HG03432 (cell line): Measurements from ENCODE around the gene LATS2.

Experiments
- ATAC-seq: cut with Tn5 transposase; IDR thresholded peaks from one replicate; pipeline ENCODE4 v1.9.1; 2021; ENCODE audit warnings: mild to moderate bottlenecking, moderate library complexity; ENCODE audit not compliant: unreplicated experiment

Gene LATS2

DNA sequence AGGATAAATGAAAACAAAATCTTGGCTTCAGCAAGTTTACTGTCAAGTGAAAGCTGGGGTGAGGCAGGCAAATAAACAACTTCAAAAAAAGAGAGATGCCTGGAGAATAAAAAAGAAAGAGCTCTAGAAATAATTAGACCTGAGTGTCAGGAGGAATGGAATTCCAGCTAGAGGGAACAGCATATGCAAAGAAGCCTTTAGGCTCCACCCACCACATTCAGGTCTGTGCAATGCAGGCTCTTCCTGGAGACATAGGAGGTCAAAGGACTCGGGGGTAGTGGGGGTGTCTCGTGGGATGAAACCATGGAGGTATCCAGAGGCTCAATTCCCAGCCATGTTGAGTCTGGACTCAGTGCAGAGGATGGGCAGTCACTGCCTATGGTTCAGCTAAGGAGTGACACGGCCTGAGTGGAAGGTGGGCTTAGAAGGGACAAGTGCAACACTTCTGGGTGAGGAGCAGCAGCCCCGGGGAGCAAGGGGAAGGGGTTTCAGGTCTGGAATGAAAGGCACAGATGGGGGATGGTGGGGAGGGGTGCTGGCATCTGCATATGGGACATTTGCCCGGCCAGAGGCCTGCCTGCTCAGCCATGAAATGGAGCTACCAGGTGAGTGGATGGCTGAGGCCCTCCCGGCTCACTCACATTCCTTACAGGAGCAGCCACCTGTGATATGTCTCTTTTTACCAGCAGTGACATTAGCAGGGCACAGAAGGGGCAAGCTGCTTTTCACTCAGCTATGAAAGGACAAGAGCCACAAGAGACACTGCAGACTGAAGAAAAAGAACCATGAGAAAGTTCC is 12.3 kb downstream of the LATS2 start:
- ATAC-seq = no peak

DNA sequence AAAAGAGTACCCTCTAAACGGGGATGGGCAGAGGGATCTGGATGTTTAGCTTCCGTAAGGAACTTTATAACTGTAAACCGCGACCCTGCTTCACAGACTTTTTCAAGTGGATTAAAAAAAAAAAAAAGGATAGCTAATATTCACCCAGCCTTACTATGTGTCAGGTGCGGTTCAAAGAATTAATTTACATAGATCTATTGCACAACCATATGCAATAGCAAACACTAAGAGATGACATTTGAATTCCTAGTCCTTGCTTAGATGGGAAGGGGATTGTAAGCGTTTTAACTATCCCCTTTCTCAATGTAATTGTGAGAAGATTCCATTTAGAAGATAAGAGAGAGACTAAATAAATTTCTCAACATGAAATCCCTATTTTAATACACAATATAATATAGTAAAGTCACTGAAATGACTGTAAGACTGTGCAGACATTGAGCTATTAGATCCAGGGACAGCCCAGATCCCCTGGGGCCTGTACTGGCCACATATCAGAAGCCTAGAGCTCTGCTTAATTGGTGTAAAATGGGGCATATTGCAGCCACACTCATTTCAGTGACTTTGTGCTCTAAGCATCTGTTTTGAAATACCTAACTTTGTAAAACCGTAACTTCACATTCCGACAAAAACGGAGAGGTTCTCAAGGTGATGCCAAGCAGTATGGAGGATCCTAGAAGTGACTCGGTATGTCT is 13.6 kb downstream of the LATS2 start:
- ATAC-seq = no peak

DNA sequence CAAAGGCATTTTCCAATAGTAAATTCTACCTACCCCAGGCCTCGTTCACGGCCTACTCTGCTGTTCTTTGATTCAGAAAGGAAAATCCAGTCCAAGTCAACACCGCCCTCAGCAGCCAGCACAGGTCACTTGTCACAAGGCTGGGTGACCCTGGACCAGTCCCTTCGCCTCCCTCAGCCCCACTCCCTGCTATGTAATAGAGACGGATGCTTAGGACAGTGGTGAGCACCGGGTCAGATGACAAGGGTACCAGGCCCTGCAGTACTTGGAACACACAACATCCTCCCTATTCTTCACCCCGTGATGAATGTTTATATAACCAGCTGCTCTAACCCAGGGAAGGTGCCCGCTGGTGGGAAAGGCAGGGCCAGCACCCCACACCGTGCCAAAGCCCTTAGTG is 14.3 kb downstream of the LATS2 start:
- ATAC-seq = no peak

DNA sequence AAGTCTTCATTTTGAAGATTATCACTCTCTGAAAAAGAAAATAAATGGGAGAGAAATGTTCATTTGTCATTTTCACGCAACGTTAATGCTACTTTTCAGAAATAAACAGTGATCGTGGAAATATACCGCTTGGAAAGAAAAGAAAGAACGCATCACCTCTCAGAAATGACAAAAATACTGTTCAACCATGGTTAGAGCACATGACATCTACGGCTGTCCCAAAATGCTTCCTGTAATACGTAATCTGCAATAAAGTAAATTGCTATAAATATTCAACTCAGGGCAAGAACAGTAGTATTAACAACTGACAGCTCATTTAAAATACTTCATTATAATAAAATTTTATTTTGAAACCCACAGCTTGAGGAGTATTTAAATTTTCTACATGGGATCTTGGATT is 15.2 kb downstream of the LATS2 start:
- ATAC-seq = no peak

DNA sequence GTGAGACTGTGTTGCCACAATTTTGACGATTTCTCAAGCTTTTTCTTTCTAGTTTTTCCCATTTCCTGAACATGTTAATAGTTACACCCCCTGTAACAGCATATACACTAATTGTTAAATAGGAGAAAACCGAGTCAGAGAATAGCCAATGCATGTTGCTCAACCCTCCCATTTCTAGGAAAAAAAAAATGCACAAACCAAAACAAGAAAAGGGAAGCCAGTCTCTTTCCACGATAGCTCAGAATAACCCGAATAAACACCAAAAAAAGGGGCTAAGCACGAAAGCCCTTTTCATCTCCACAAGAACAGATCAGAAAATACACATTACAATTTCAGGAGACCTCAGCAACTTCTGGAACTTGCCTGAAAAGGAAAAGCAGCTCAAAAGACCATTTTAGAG is 16.3 kb downstream of the LATS2 start:
- no peak for ATAC-seq

DNA sequence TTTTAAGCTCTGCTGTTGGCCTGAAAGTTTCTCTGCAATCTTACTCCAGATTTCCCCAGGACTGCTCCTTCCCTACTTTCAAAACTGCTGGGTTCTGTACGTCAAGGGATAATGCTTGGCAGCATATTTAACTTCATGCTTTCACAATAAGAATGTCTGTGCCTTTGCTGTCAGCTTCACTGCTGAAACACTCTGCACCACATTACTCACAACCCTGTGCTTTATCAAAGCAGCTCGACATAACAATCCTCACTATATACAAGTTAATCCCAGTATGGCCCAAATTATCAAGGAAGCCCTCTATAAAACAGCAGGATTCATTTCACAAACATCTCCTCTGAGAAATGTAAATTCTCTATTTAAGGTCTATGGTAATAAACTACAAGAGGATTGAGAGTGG is 17.5 kb downstream of the LATS2 start:
- no peak for ATAC-seq

DNA sequence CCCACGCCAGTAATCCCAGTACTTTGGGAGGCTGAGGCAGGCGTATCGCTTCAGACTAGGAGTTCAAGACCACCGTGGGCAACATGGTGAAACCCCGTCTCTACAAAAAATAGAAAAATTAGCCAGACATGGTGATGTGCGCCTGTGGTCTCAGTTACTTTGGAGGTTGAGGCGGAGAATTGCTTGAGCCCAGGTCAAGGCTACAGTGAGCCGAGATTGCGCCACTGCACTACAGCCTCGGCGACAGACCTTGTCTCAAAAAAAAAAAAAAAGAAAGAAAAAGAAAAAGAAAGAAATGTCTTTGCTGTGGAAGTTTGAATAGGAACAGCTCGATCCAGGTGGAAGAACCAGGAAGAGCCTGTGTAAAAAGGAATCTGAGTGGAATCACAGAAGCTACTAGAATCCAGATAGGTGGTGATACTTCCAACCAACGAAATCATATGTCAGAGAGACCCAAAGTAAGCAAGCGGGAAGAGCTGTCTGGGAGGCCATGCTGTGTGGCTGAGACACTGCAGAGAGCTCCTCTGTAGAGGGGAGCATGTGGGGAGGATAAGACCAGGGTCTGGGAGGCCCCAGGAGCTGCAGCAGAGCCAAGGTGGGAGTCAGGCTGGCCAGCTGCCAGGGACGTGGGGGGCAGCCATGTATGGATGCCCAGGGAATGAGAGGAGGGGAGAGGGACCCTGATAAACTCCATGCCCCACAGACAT is 21.1 kb downstream of the LATS2 start:
- ATAC-seq = no peak

DNA sequence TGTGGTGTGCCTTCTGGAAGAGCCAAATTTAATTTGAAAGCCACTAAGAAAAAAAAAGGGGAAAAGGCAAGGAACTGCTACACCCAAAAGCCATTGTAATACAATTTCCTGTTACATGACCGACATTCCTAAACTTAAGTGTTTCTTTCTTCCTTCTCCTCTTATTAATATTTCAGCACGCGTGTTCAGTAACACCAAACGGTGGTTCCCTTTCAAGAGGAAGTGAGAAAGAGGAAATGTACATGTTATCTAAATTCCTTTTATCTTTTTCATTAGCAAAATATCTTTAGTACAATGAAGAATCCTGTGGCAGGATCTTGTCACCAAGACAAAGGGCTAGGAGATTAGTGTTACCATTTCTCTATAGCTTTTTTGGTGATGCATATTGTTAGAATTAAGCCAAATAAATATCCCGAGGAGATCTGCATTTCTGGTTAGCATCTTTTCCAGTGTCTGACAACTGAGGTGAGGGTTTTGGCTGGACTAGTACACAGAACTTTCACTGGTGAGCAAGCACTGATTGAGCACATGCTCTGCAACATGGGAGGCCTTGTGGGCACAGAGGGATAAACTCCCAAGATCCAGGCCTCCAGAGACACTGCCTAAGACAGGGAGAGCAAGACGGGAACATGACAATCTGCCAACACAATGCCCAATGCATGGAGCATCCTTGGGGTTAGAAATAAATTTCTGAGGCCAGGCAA is 22.1 kb downstream of the LATS2 start:
- no peak for ATAC-seq

DNA sequence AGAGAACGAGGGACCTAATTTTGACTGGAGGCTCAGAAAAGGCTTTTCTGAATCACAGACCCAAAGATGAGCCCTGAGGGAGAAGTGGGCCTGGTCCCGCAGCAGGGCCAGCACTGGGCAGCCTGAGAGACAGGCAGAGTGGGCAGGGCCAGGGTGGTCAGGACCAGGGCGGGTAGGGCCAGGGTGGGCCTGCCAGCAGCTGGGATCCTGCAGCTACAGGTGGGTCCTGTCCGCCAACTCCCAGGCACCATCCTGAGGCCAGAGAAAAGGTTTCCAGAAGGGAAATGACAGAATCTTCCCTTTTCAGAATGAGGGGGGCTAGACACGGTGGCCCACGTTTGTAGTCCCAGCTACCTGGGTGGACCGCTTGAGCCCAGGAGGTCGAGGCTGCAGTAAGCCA is 23.7 kb downstream of the LATS2 start:
- no peak for ATAC-seq

DNA sequence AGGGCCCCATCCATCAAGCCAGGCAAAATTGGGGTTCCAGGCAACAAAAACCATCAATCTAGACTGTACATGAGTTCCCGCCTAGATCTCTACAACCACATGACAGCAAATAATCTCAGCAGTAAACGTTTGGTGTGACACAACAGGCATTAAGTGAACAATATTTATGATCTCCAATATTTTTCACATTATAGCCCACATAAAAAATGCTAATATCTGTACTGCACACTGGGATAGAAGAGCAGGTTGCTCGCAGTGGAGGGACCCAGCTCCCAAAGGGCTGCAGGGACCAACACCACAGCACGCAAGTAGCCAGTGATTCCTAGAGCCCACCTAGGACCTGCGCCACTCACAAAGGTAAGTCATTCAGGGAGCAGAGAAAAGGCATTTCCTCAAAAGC is 25.9 kb downstream of the LATS2 start:
- ATAC-seq = no peak

DNA sequence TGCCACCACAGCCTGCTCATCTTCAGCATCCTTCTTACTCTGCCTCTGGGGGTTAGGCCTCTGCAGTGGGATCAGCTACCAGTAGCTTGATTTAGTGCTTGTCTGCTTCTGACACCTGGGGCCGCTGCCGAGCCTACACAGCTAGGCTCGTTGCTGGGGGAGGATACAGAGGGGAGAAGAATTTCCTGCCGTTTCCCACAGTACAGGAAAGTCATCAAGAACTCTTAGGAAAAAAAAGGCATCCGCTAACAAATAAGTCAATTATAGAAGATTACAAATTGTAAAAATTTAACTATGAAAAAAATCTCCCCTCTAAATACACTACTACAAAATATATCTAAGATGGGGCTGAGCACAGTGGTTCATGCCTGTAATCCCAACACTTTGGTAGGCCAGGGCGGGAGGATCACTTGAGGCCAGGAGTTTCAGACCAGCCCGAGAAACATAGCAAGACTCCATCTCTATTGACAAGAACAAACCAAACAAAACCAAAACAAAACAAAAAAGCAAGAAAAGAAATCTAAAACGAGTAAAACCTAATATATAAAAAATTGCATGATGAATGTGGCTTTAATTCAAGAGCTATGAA is 26.7 kb downstream of the LATS2 start:
- ATAC-seq = peak; percentile 54

DNA sequence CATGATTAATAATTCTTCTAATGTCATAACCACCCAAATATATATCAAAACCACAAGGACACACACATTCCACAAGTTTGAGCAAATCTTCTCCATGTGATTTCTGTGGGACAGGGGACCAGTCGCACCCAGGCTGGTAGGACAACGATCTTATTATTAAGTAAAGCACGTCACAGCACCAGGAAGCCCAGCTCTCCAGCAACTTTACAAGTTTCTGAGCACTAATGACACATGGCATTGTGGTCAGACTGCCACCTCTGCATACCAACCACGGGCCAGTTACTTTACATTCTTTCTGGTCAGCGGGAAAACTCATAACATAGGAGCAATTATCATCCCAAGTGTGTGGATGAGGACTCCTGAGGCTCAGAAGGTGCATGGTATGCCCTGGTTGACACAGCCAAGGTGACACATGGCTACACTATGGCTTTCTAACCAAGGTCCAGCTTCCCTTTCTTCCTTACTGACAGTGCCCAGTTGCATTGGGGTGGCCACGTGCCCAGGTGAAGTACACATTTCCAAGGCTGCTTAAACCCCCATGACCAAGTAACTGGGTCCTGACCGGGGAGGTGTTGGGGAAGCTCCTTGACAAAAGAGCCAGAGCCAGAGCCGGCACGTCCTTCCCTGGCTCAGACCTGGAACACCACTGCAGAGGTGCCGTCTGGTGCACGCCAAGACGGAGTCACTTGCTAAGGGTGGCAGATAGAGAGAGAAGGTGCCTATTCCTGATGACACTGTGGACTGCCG is 27.4 kb downstream of the LATS2 start:
- ATAC-seq = no peak

DNA sequence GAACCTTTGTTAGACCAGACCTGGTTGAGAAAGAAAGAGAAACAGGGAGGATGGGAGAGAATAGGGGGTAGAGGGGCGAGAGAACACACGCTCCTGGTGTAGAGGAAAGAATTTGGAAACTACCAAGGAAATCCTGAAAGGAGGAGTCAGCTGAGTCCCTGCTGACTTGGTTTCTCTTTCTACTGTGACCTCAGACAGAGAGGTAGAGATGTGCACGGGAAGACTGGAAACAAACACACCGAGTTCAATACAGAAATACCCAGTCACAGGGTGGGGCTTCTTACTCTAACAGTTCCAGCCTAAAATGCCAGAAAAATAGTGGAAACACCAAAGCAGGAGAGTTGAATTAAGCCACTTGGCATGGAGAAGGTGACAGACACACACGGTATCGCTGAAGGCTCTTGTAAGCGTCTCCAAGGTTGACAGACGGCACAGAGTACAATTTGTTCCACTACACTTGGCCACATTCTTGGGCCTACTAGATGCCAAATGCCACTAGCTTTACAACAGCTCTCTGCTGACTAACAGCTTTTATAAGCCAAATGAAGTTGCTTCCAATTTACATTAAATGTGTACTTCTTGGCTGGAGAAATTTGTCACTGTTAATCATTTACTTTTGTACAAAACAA is 28.1 kb downstream of the LATS2 start:
- ATAC-seq = no peak

DNA sequence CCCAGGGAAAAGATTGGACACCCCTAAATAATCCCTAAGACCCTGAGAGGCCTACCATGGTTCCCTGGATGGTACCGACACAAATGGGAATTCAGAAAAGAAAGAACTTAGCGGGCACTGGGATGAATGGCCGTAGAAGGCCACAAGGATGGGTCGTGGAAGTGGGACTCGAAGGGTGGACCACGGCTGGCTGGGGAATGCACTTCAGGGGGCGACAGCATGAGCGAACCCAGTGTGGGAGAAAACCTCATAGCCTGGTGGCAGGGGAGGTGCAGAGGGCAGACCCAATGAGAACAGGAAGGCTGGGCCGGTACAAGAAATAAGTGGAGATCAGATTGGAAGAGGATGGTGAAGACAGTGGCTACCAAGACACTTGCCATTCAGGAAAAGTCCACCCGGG is 28.7 kb downstream of the LATS2 start:
- ATAC-seq = no peak

DNA sequence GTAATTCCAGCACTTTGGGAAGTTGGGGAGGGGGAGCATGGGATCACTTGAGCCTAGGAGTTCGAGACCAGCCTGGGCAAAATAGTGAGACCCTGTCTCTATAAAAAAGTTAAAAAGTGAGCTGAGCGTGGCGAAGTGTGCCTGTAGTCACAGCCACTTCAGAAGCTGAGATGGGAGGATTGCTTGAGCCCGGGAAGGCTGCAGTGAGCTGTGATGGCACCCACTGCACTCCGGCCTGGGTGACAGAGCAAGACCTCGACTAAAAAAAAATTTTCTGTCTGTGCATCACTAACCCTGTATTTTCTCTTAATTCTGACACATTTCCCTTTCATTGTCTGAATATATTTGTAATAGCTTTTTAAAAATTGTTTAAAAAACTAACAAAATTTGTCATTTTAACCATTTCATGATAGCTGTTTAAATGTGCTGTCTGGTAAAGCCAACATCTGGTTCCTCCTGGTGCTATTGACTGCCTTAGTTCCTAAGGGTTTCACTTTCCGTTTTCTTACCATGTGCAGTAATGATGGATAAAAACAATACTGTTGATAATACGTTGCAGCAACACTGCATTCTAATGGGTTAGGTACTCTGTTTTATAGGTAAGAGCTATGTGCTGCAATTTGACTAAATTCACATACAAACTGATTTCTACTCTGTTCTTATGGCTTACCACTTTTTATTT is 29.7 kb downstream of the LATS2 start:
- ATAC-seq = no peak

DNA sequence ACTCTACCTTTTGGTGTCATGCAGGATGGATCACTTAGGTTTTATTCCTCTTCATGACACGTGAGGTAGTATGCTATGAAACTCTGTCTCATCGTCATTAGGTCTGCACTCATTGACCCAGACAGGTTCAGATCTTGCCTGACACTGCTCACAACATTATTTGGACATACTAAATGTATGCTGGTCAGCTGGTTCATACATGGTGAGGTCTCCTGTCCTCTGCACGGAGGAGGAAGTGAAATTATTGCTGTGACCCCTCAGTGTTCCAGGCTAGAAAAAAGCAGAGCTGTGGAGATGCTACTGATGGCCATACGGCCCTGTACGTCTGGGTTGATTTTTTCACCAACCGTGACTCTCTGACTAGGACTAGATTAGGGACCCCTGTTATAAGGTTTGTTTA is 35.8 kb downstream of the LATS2 start:
- no peak for ATAC-seq

DNA sequence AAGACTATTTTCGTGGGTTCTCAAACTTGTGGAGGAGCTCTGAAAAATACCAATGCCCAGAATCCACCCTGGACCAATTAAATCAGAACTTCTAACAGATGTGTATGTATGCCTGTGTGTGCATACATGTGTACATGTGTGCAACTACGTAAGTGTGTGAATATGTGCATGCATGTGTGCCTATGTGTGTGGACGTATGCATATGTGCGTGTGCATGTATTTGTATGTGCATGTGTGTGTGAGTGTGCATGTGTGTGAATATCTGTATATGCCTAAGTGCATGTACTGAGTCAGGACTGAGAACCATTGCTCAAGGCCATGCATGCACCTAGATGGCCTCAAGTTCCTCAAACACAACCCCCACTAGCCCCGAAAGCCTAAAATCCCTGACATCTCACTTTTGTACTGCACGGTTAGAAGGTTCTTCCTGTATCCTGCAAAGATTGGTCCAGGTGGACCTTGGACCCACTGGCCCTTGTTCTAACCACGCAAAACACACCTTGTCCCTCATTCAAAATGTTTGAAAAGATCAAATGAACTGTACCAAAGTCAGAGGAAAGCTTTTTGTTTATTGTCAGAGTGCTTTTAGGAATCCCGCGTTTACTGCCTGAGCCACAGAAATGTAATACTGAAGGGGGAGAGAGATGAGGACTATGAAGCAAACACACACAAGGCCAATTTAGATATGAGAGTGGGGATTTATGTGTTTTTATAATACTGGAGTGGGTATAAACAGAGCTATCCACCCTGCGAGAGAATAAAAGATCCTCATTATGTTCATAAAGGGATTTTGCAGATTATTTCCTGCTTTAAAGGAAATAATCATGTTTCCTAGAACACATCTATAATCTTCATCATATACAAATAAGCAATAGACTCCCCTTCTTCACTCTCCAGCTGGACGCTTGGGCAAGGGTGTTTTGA is 39.1 kb downstream of the LATS2 start:
- ATAC-seq = no peak

DNA sequence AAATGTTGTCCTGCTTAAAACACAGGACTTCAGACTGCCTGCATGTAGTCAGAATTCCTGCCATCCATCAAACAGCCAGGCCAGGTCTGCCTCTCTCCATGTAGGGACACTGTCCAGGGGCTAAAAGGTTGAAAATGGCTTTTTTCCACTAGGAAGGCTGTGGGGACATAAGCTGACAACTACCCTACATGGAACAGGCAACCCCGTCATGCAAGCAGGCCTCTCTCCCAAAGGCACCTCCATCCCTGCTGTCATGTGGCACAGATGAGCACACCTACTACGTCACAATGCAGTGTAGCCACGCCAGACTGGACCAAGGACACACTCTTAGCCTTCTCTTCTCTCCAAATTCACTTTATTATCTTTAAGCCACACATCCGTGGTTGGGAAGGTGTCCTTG is 40.8 kb downstream of the LATS2 start:
- no peak for ATAC-seq
